ENCODE measurements around the gene WIZ.

WIZ gene

DNA sequence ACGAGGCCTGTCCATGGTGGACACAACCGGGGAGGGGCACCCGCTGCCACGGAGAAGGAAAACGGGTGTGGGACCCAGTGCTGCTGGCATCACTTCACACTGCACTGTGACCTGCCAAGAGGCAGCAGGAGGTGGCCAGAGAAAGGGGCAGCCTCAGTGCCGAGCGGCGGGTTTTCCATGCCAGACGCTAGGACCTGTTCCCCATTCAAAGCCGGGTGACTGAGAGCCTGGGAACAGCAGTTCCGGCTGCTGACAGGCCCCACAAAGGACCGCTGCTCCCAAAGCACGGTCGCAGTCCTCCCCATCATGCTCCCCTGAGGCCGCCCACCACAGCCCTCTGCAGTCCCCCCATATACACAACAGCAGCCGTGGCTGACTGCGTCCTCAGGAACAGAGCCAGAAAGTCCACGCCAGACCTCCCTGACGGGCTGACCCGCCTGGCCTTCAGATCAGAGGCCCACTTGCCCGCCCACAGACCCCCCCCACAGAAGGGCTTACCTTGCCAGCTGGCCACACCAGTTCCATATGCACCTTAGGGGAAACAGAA, 75.6 kb downstream of the WIZ start:
- no peak overlapping the region for H3K27ac ChIP-seq (ENCODE audit: low read length, poor library complexity, severe bottlenecking)
- H3K36me3 ChIP-seq (ENCODE audit: control insufficient read depth in 1 of 2, insufficient read depth in 2 of 2, low read depth in 1 of 2, low read length in 2 of 2) = peaks cover 47 to 54% of the 10 kb centered on the region in 2 experiments
- no peak overlapping the region for H2AK5ac ChIP-seq (ENCODE audit: low read length, severe bottlenecking)
- H3K18ac ChIP-seq (ENCODE audit: low read depth in 1 of 2, low read length in 2 of 2) = no peak overlapping the region
- no peak overlapping the region for H2AFZ ChIP-seq (ENCODE audit: low read depth, low read length)
- no peaks in the 10 kb centered on the region for H3K9me3 ChIP-seq (ENCODE audit: control insufficient read depth, low read length)
- no peak overlapping the region for H2BK12ac ChIP-seq (ENCODE audit: low read length in 2 of 2)
- no peak overlapping the region for H4K8ac ChIP-seq (ENCODE audit: low read length)
- no peak overlapping the region for H4K91ac ChIP-seq (ENCODE audit: low read length)
- WGBS = 90% methylated on average over 21 of the region's 21 CpGs
- H3K4ac ChIP-seq (ENCODE audit: low read depth in 1 of 2, low read length in 2 of 2) = no peak overlapping the region
- no peak overlapping the region for H3K4me2 ChIP-seq (ENCODE audit: low read length, poor library complexity, severe bottlenecking)
- no peak overlapping the region for H2BK5ac ChIP-seq (ENCODE audit: low read depth, low read length, poor library complexity, severe bottlenecking)
- no peak overlapping the region for H3K14ac ChIP-seq (ENCODE audit: low read length in 2 of 2)
- no peak overlapping the region for H2BK120ac ChIP-seq (ENCODE audit: low read depth, low read length)
- H3K4me1 ChIP-seq (ENCODE audit: control insufficient read depth, insufficient read depth, low read depth, low read length) = peaks cover 26% of the 10 kb centered on the region
- no peak overlapping the region for H3K23ac ChIP-seq (ENCODE audit: low read length in 2 of 2)
- H2BK15ac ChIP-seq (ENCODE audit: low read depth, poor library complexity, severe bottlenecking) = no peak overlapping the region
- H3K27me3 ChIP-seq (ENCODE audit: control insufficient read depth in 1 of 2, insufficient read depth in 1 of 2, low read length in 2 of 2) = no peaks in the 10 kb centered on the region
- peak overlapping the region; percentile 46 for H3K9ac ChIP-seq (ENCODE audit: low read length)
- DNase-seq = no peak
- peaks cover 29% of the 10 kb centered on the region for H3K79me1 ChIP-seq (replicated peaks; ENCODE audit: low read length, poor library complexity, severe bottlenecking)
- H3K4me3 ChIP-seq (ENCODE audit: insufficient read depth in 1 of 2, low read depth in 1 of 2, low read length in 2 of 2) = peak overlapping the region in 1 of 2 experiments; percentile 64

DNA sequence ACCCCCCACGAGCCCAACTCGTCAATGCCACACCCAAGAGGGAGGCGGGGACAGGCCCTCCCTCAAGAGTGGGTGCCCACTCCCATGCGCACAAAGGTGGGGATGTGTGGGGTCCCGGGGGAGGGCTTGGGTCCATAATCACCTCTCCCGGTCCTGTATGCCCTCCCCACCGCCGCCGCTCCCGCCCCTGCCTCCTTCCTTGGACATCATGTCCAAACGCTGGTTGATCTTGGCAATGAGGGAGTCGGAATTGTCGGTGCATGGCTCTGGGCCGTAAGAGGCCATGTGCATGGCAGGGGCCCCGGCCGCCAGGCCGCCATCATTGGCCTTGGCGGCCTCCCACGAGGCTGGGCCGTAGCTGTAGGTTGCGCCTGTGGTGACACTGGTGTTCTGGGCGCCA, 76.1 kb downstream of the WIZ start:
- Histone ChIP-seq H4K8ac (ENCODE audit: low read length) (no peak overlapping the region), H3K4me2 (ENCODE audit: low read length, poor library complexity, severe bottlenecking) (no peak overlapping the region), H2BK120ac (ENCODE audit: low read depth, low read length) (no peak overlapping the region), H3K79me1 (replicated peaks; ENCODE audit: low read length, poor library complexity, severe bottlenecking) (peaks cover 34% of the 10 kb centered on the region), H3K23ac (ENCODE audit: low read length in 2 of 2) (no peak overlapping the region), H3K18ac (ENCODE audit: low read depth in 1 of 2, low read length in 2 of 2) (no peak overlapping the region), H3K4me3 (ENCODE audit: insufficient read depth in 1 of 2, low read depth in 1 of 2, low read length in 2 of 2) (no peak overlapping the region), H3K4ac (ENCODE audit: low read depth in 1 of 2, low read length in 2 of 2) (no peak overlapping the region), H2BK5ac (ENCODE audit: low read depth, low read length, poor library complexity, severe bottlenecking) (no peak overlapping the region), H3K4me1 (ENCODE audit: control insufficient read depth, insufficient read depth, low read depth, low read length) (peaks cover 26% of the 10 kb centered on the region), H3K9me3 (ENCODE audit: control insufficient read depth, low read length) (no peaks in the 10 kb centered on the region), H2BK15ac (ENCODE audit: low read depth, poor library complexity, severe bottlenecking) (no peak overlapping the region), H3K27ac (ENCODE audit: low read length, poor library complexity, severe bottlenecking) (no peak overlapping the region), H3K36me3 (ENCODE audit: control insufficient read depth in 1 of 2, insufficient read depth in 2 of 2, low read depth in 1 of 2, low read length in 2 of 2) (peaks cover 53 to 60% of the 10 kb centered on the region in 2 experiments), H3K9ac (ENCODE audit: low read length) (no peak overlapping the region), H2AFZ (ENCODE audit: low read depth, low read length) (no peak overlapping the region), H3K27me3 (ENCODE audit: control insufficient read depth in 1 of 2, insufficient read depth in 1 of 2, low read length in 2 of 2) (no peaks in the 10 kb centered on the region), H3K14ac (ENCODE audit: low read length in 2 of 2) (no peak overlapping the region), H2AK5ac (ENCODE audit: low read length, severe bottlenecking) (no peak overlapping the region), H4K91ac (ENCODE audit: low read length) (no peak overlapping the region), H2BK12ac (ENCODE audit: low read length in 2 of 2) (no peak overlapping the region)
- WGBS = 95% methylated on average over 22 of the region's 22 CpGs
- DNase-seq = no peak

DNA sequence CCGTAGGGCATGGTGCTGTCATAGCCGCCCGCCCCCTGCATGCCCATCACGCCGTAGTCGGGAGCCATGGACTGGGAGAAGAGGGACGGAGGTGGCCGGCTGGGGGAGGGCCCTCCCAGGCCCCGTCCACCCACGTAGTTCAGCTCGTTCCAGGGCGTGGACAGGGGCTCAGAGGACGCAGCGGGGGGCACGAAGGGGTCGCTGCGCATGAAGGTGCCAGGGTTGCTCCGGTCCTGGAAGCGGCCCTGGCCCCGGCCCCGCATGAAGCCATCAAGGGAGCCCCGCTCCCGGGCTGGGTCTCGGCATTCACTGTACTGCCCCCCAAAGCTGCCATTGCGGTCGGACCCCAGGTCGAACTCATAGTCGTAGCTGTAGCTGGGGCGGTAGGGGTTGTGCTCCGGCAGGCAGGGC, 76.9 kb downstream of the WIZ start:
- H3K27me3 ChIP-seq (ENCODE audit: control insufficient read depth in 1 of 2, insufficient read depth in 1 of 2, low read length in 2 of 2) = no peaks in the 10 kb centered on the region
- no peak overlapping the region for H3K23ac ChIP-seq (ENCODE audit: low read length in 2 of 2)
- H3K4me1 ChIP-seq (ENCODE audit: control insufficient read depth, insufficient read depth, low read depth, low read length) = peaks cover 25% of the 10 kb centered on the region
- 97% methylated on average over 30 of the region's 30 CpGs for WGBS
- H4K91ac ChIP-seq (ENCODE audit: low read length) = no peak overlapping the region
- H2BK120ac ChIP-seq (ENCODE audit: low read depth, low read length) = no peak overlapping the region
- DNase-seq = no peak
- H3K18ac ChIP-seq (ENCODE audit: low read depth in 1 of 2, low read length in 2 of 2) = no peak overlapping the region
- H2BK12ac ChIP-seq (ENCODE audit: low read length in 2 of 2) = no peak overlapping the region
- no peak overlapping the region for H2BK5ac ChIP-seq (ENCODE audit: low read depth, low read length, poor library complexity, severe bottlenecking)
- H3K9ac ChIP-seq (ENCODE audit: low read length) = no peak overlapping the region
- peak overlapping the region; percentile 16 for H4K8ac ChIP-seq (ENCODE audit: low read length)
- H2BK15ac ChIP-seq (ENCODE audit: low read depth, poor library complexity, severe bottlenecking) = no peak overlapping the region
- no peak overlapping the region for H2AFZ ChIP-seq (ENCODE audit: low read depth, low read length)
- no peak overlapping the region for H2AK5ac ChIP-seq (ENCODE audit: low read length, severe bottlenecking)
- H3K4ac ChIP-seq (ENCODE audit: low read depth in 1 of 2, low read length in 2 of 2) = no peak overlapping the region
- H3K79me1 ChIP-seq (replicated peaks; ENCODE audit: low read length, poor library complexity, severe bottlenecking) = peaks cover 39% of the 10 kb centered on the region
- no peak overlapping the region for H3K27ac ChIP-seq (ENCODE audit: low read length, poor library complexity, severe bottlenecking)
- H3K4me3 ChIP-seq (ENCODE audit: insufficient read depth in 1 of 2, low read depth in 1 of 2, low read length in 2 of 2) = no peak overlapping the region
- H3K4me2 ChIP-seq (ENCODE audit: low read length, poor library complexity, severe bottlenecking) = no peak overlapping the region
- H3K36me3 ChIP-seq (ENCODE audit: control insufficient read depth in 1 of 2, insufficient read depth in 2 of 2, low read depth in 1 of 2, low read length in 2 of 2) = peaks cover 60 to 67% of the 10 kb centered on the region in 2 experiments
- H3K14ac ChIP-seq (ENCODE audit: low read length in 2 of 2) = no peak overlapping the region
- no peaks in the 10 kb centered on the region for H3K9me3 ChIP-seq (ENCODE audit: control insufficient read depth, low read length)

DNA sequence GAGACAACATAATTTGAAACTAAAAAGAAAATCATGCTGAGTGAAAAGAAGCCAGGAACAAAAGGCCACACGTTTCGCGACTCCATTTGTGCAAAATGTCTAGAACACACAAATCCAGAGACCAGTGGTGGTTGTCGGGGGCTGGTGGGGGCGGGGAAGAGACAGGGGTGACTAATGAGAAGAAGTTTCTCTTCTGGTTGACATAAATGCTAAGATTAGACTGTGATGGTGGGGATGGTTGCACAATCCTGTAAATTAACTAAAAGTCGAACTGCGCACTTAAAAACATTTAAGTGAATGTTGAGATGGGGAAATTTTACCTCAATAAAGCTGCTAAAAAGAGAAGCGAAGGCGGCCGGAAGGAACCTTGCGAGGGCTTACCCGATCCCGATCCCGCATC, 77.3 kb downstream of the WIZ start:
- Histone ChIP-seq H3K27me3 (ENCODE audit: control insufficient read depth in 1 of 2, insufficient read depth in 1 of 2, low read length in 2 of 2) (no peaks in the 10 kb centered on the region), H2AFZ (ENCODE audit: low read depth, low read length) (no peak overlapping the region), H3K79me1 (replicated peaks; ENCODE audit: low read length, poor library complexity, severe bottlenecking) (peaks cover 39% of the 10 kb centered on the region), H3K23ac (ENCODE audit: low read length in 2 of 2) (no peak overlapping the region), H3K9ac (ENCODE audit: low read length) (no peak overlapping the region), H2BK12ac (ENCODE audit: low read length in 2 of 2) (no peak overlapping the region), H3K27ac (ENCODE audit: low read length, poor library complexity, severe bottlenecking) (no peak overlapping the region), H3K36me3 (ENCODE audit: control insufficient read depth in 1 of 2, insufficient read depth in 2 of 2, low read depth in 1 of 2, low read length in 2 of 2) (peaks cover 64 to 72% of the 10 kb centered on the region in 2 experiments), H2AK5ac (ENCODE audit: low read length, severe bottlenecking) (no peak overlapping the region), H3K14ac (ENCODE audit: low read length in 2 of 2) (no peak overlapping the region), H4K8ac (ENCODE audit: low read length) (no peak overlapping the region), H3K18ac (ENCODE audit: low read depth in 1 of 2, low read length in 2 of 2) (no peak overlapping the region), H3K4me3 (ENCODE audit: insufficient read depth in 1 of 2, low read depth in 1 of 2, low read length in 2 of 2) (no peak overlapping the region), H4K91ac (ENCODE audit: low read length) (no peak overlapping the region), H2BK5ac (ENCODE audit: low read depth, low read length, poor library complexity, severe bottlenecking) (no peak overlapping the region), H3K4ac (ENCODE audit: low read depth in 1 of 2, low read length in 2 of 2) (no peak overlapping the region), H2BK120ac (ENCODE audit: low read depth, low read length) (no peak overlapping the region), H2BK15ac (ENCODE audit: low read depth, poor library complexity, severe bottlenecking) (no peak overlapping the region), H3K4me1 (ENCODE audit: control insufficient read depth, insufficient read depth, low read depth, low read length) (peaks cover 20% of the 10 kb centered on the region), H3K4me2 (ENCODE audit: low read length, poor library complexity, severe bottlenecking) (no peak overlapping the region), H3K9me3 (ENCODE audit: control insufficient read depth, low read length) (no peaks in the 10 kb centered on the region)
- peak; percentile 15 for DNase-seq
- WGBS = 96% methylated on average over 14 of the region's 14 CpGs
